Heart left ventricle (tissue), 13 donors: ENCODE results near the gene TBC1D8.

Experiments used
- CTCF ChIP-seq, 12 donors: fragments of 200-600 bp; sonication (generic) in 4 of 12; IDR thresholded peaks; one replicate each; pipeline versions ENCODE4 v1.5.0 to v1.8.0; 2018 to 2022; ENCODE audit warnings: antibody characterized with exemption in 12 of 12, mild to moderate bottlenecking in 5 of 12
- POLR2A ChIP-seq, 2 donors: fragments of 450-650 bp; IDR thresholded peaks; one replicate each; pipeline ENCODE4 v1.6.1; 2017; ENCODE audit warnings: antibody characterized with exemption in 2 of 2, mild to moderate bottlenecking in 2 of 2, moderate library complexity in 2 of 2
- donor health status: ischemic (EF 13 %, LVEDD 7.1; RV severe dilation, severe dysfunction).
- donor health status: DM: no; HTN: yes; CAD: no.
- donor health status: DM: no; HTN: no; CAD: no.
- donor health status: ischemic (EF 25% LVEDD 6.9; RV normal size, moderate dysfunction).
- donor health status: ischemic (EF 25% LVEDD 5.7; RV mildly dilated, moderate dysfunction).
- donor health status: ischemic (EF 35%, LVEDD 5.7; RV mildly dilated, moderate dysfunction).
- donor health status: nonischemic (EF 11% LVEDD 7.7; RV severe dilation, severe dysfunction).
- donor health status: DM: yes; HTN: yes; CAD: no.
- donor health status: PGD.
- donor health status: ischemic (EF 29% LVEDD 5.4; RV normal size, mild dysfunction).
- donor health status: nonischemic (EF 23%, LVEDD 6.1; RV moderate dilation, normal function).

GRCh38 chr2:100957996-100958653 lies 193.1 kb downstream of the TBC1D8 start:
- TF ChIP-seq CTCF (IDR thresholded peaks at IDR 0.05) (no peak), POLR2A (IDR thresholded peaks at IDR 0.05) (no peak)
